OCI-LY1 (cell line): ENCODE data around the gene FURIN.

ENCODE experiments used
- CTCF ChIP-seq: fragments of 200-600 bp; sonication (generic), shearing (Covaris generic); IDR thresholded peaks from 2 replicates; pipeline ENCODE4 v1.5.1; 2017; ENCODE audit warnings: mild to moderate bottlenecking, antibody characterized with exemption, low read length, moderate library complexity, mixed read lengths
- EZH2 ChIP-seq: fragments of 200-600 bp; sonication (generic), shearing (Covaris generic); IDR thresholded peaks from 2 replicates; pipeline ENCODE4 v1.8.0; 2017; ENCODE audit warnings: borderline replicate concordance, mixed run types, mild to moderate bottlenecking, antibody characterized with exemption, low read length, moderate library complexity, mixed read lengths

- TF ChIP-seq CTCF: no peak
- no peak for TF ChIP-seq EZH2
These were observed 7.9 kb upstream of the FURIN start for GRCh38 chr15:90860450-90860849.
